WTC11 (cell line): Measurements from ENCODE around the gene ZFR. TPM values are rescaled to one million over a fixed set of nuclear protein-coding genes. Genes with fewer than 3 reads are reported as not detected.

Experiments used
- ATAC-seq: fragments of 200-7000 bp; cut with Tn5 transposase; 2 replicates; pipeline ENCODE4 v1.10.0; 2021; ENCODE audit warnings: mild to moderate bottlenecking, moderate library complexity
- CTCF ChIA-PET: fragments of 300-600 bp; sonication (Branson Sonifier 250); formaldehyde crosslinking; loops from one replicate; lab custom pipeline; 2021; ENCODE audit warnings: antibody characterized with exemption; lab: Charles Lee
- POLR2A ChIA-PET: fragments of 350-600 bp; sonication (Branson Sonifier 250); formaldehyde crosslinking; loops from one replicate; lab custom pipeline; 2021; ENCODE audit warnings: antibody characterized with exemption; lab: Charles Lee
- DNase-seq: peaks from one replicate; pipeline ENCODE4 v3.0.0; 2021; ENCODE audit warnings: low spot score
- H3K27ac Mint-ChIP-seq: 2 replicates; pipeline ENCODE4 v1.8.0; 2021; ENCODE audit warnings: mixed read lengths
- H3K27me3 Mint-ChIP-seq: 2 replicates; pipeline ENCODE4 v1.8.0; 2021; ENCODE audit warnings: low read depth, mild to moderate bottlenecking, moderate library complexity, mixed read lengths
- H3K36me3 Mint-ChIP-seq: 2 replicates; pipeline ENCODE4 v1.8.0; 2021; ENCODE audit warnings: mixed read lengths
- H3K4me1 Mint-ChIP-seq: 2 replicates; pipeline ENCODE4 v1.8.0; 2022; ENCODE audit warnings: mixed read lengths
- H3K4me3 Mint-ChIP-seq: 2 replicates; pipeline ENCODE4 v1.8.0; 2021; ENCODE audit warnings: mild to moderate bottlenecking, moderate library complexity, mixed read lengths
- H3K9me3 Mint-ChIP-seq: 2 replicates; pipeline ENCODE4 v1.8.0; 2021; ENCODE audit warnings: mixed read lengths
- ARID4B ChIP-seq: sonication (generic); formaldehyde crosslinking; IDR thresholded peaks from 2 replicates; pipeline ENCODE4 v1.8.0; 2023; ENCODE audit warnings: missing genetic modification reagents, mild to moderate bottlenecking, borderline replicate concordance
- ATF2 ChIP-seq: sonication (generic); formaldehyde crosslinking; IDR thresholded peaks from 2 replicates; pipeline ENCODE4 v1.8.1; 2022; ENCODE audit warnings: low read depth, missing genetic modification reagents, borderline replicate concordance
- ELF4 ChIP-seq: sonication (generic); formaldehyde crosslinking; IDR thresholded peaks from 2 replicates; pipeline ENCODE4 v1.8.1; 2022; ENCODE audit warnings: low read depth, mild to moderate bottlenecking, moderate library complexity, missing genetic modification reagents
- ESRRA ChIP-seq: sonication (generic); formaldehyde crosslinking; IDR thresholded peaks from 2 replicates; pipeline ENCODE4 v1.8.1; 2022; ENCODE audit warnings: mild to moderate bottlenecking, missing genetic modification reagents, borderline replicate concordance
- GTF2I ChIP-seq: fragments of 250-450 bp; sonication (Bioruptor Pico); conservative IDR thresholded peaks from 2 replicates; pipeline ENCODE4 v1.4.0; 2021; ENCODE audit warnings: mild to moderate bottlenecking
- HMGA2 ChIP-seq: fragments of 250-450 bp; sonication (Bioruptor Pico); IDR thresholded peaks from 2 replicates; pipeline ENCODE4 v1.4.0; 2021; ENCODE audit warnings: mild to moderate bottlenecking, moderate library complexity
- IRF1 ChIP-seq: sonication (generic); formaldehyde crosslinking; IDR thresholded peaks from 2 replicates; pipeline ENCODE4 v1.8.0; 2023; ENCODE audit warnings: missing genetic modification reagents
- JAZF1 ChIP-seq: fragments of 250-450 bp; sonication (Bioruptor Pico); IDR thresholded peaks from 2 replicates; pipeline ENCODE4 v1.9.0; 2021; ENCODE audit warnings: moderate library complexity, mild to moderate bottlenecking, inconsistent platforms
- MXD4 ChIP-seq: fragments of 250-450 bp; sonication (Bioruptor Pico); IDR thresholded peaks from 2 replicates; pipeline ENCODE4 v1.8.0; 2021; ENCODE audit warnings: mild to moderate bottlenecking, moderate library complexity, borderline replicate concordance
- NR3C1 ChIP-seq: sonication (generic); formaldehyde crosslinking; conservative IDR thresholded peaks from 2 replicates; pipeline ENCODE4 v1.8.1; 2023; ENCODE audit warnings: low read depth, mild to moderate bottlenecking, missing genetic modification reagents
- RORB ChIP-seq: fragments of 250-450 bp; sonication (Bioruptor Pico); IDR thresholded peaks from 2 replicates; pipeline ENCODE4 v1.9.0; 2021; ENCODE audit warnings: mild to moderate bottlenecking
- SMAD3 ChIP-seq: sonication (generic); formaldehyde crosslinking; IDR thresholded peaks from 2 replicates; pipeline ENCODE4 v1.8.0; 2022; ENCODE audit warnings: missing genetic modification reagents, mild to moderate bottlenecking, borderline replicate concordance
- SMAD4 ChIP-seq: sonication (generic); formaldehyde crosslinking; IDR thresholded peaks from 2 replicates; pipeline ENCODE4 v1.8.0; 2022; ENCODE audit warnings: mild to moderate bottlenecking, missing genetic modification reagents
- SP1 ChIP-seq: sonication (generic); formaldehyde crosslinking; conservative IDR thresholded peaks from 2 replicates; pipeline ENCODE4 v1.8.1; 2022; ENCODE audit warnings: missing genetic modification reagents
- ZNF232 ChIP-seq: sonication (generic); formaldehyde crosslinking; IDR thresholded peaks from 2 replicates; pipeline ENCODE4 v1.8.0; 2022; ENCODE audit warnings: mild to moderate bottlenecking, missing genetic modification reagents
- ZNF263 ChIP-seq: sonication (generic); formaldehyde crosslinking; IDR thresholded peaks from 2 replicates; pipeline ENCODE4 v1.8.1; 2022; ENCODE audit warnings: low read depth, mild to moderate bottlenecking, moderate library complexity, missing genetic modification reagents
- ZNF671 ChIP-seq: fragments of 250-450 bp; sonication (Bioruptor Pico); IDR thresholded peaks from 2 replicates; pipeline ENCODE4 v1.8.0; 2021; ENCODE audit warnings: mild to moderate bottlenecking
- total RNA-seq: library from RNA; stranded (reverse); gene quantifications from 3 replicates; pipeline ENCODE4 v1.2.3, GENCODE V29; 2021
- TF ChIP-seq, protein P1 (sequence below): fragments of 250-450 bp; sonication (Bioruptor Pico); conservative IDR thresholded peaks from 2 replicates; pipeline ENCODE4 v1.9.0; 2021; ENCODE audit warnings: mild to moderate bottlenecking

ZFR gene
- total RNA-seq, 1 experiment from 2014 or later, result 64.5 TPM

GRCh38 chr5:32384621-32385020 is 59.9 kb downstream of the ZFR start (continued):
- TF ChIP-seq, protein P1, sequence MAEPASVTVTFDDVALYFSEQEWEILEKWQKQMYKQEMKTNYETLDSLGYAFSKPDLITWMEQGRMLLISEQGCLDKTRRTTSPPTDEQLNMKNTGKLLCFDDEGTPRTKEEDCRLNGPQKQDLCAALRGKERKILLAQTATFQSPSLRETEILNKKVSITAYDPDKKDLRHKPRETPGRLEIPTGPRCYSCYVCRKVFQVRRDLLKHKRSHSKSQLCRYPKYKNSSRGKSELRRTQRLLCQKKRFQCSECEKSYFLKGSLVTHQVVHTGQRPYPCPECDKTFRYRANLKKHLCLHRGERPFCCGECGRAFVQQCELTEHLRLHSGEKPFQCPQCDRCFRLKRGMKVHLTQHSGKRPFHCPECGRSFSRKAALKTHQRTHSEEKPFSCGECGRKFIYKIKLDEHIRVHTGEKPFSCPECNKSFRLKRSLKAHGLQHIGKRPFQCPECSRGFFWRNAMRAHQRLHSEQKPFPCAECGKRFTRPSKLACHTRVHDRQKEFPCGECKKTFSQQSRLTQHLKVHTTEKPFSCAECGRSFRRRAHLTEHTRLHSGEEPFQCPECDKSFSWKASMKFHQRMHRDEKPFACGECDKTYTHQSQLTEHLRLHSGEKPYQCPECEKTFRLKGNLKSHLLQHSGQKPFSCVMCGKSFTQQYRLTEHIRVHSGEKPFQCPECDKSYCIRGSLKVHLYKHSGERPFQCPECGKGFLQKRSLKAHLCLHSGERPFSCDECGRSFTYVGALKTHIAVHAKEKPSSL, result no peak
- TF ChIP-seq RORB (CRISPR knock-in tag) (no peak), HMGA2 (CRISPR knock-in tag) (no peak)

DNA sequence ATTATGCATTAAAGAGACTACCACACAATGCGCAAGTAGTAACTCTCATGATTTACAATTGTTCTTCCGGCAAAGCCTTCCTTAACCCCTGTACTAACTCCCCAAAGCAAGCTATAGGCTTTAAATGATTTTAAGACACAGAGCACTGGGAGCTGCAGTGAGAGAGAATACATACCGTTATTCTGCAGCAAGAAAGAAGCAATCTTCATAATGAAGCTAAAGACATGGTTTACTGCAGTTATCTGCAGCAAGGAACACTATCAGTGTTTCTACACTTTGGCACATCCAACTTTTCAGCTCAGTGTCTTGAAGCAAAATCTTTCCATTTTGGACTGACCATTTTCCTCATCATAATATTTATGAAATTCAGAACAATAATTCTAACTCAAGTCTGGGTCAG is 61.0 kb downstream of the ZFR start:
- CTCF ChIA-PET, result interaction anchor here (1.4 kb wide), 1 partner anchor 152 kb away, joined by 4 read pairs; no protein-coding TSS in a partner anchor
- TF ChIP-seq SMAD4 (CRISPR knock-in tag) (no peak), ZNF263 (no peak), JAZF1 (CRISPR knock-in tag) (no peak), ARID4B (no peak), MXD4 (CRISPR knock-in tag) (no peak), ZNF232 (no peak), HMGA2 (CRISPR knock-in tag) (no peak), SMAD3 (CRISPR knock-in tag) (no peak), ESRRA (no peak), ATF2 (CRISPR knock-in tag) (no peak), IRF1 (no peak), ZNF671 (no peak), SP1 (no peak), ELF4 (CRISPR knock-in tag) (no peak), NR3C1 (CRISPR knock-in tag) (no peak), GTF2I (CRISPR knock-in tag) (no peak)
- TF ChIP-seq, protein P1, result no peak
- peaks cover 69% of the 10 kb centered on the region for H3K36me3 Mint-ChIP-seq
- H3K4me3 Mint-ChIP-seq, result no peak overlapping the region
- no peak overlapping the region for H3K27ac Mint-ChIP-seq
- no peaks in the 10 kb centered on the region for H3K4me1 Mint-ChIP-seq
- H3K27me3 Mint-ChIP-seq, result no peaks in the 10 kb centered on the region
- POLR2A ChIA-PET, result no interaction called here
- ATAC-seq (no peak), DNase-seq (no peak)
- no peaks in the 10 kb centered on the region for H3K9me3 Mint-ChIP-seq
